COLO668 (cell line): ENCODE results near the gene S100B.

Source experiments
- DNase-seq: peaks from one replicate; lab custom pipeline; 2025; ENCODE audit not compliant: unreplicated experiment; lab: John Stamatoyannopoulos, UW

Gene S100B

GRCh38 chr21:46628868-46629267 is 24.0 kb upstream of the S100B start:
- no peak for DNase-seq

GRCh38 chr21:46627726-46628125 is 22.8 kb upstream of the S100B start:
- DNase-seq: no peak

- DNase-seq: no peak
These were observed 22.2 kb upstream of the S100B start for GRCh38 chr21:46626975-46627501.

- DNase-seq: no peak
These were observed 21.7 kb upstream of the S100B start for GRCh38 chr21:46626536-46626935.

GRCh38 chr21:46625759-46626158 is 20.9 kb upstream of the S100B start:
- no peak for DNase-seq

- no peak for DNase-seq
These were observed 19.2 kb upstream of the S100B start for GRCh38 chr21:46624050-46624449.

- DNase-seq: no peak
These were observed 17.3 kb upstream of the S100B start for GRCh38 chr21:46622226-46622625.

GRCh38 chr21:46621457-46622182 is 16.7 kb upstream of the S100B start:
- DNase-seq: no peak

- no peak for DNase-seq
These were observed 16.0 kb upstream of the S100B start for GRCh38 chr21:46620846-46621245.

GRCh38 chr21:46619846-46620245 is 15.0 kb upstream of the S100B start:
- no peak for DNase-seq

GRCh38 chr21:46618738-46619379 is 14.0 kb upstream of the S100B start:
- no peak for DNase-seq

GRCh38 chr21:46617267-46618051 is 12.6 kb upstream of the S100B start:
- DNase-seq: no peak

- no peak for DNase-seq
These were observed 11.8 kb upstream of the S100B start for GRCh38 chr21:46616656-46617055.

GRCh38 chr21:46616050-46616449 is 11.2 kb upstream of the S100B start:
- no peak for DNase-seq

GRCh38 chr21:46613391-46613790 is 8.5 kb upstream of the S100B start:
- DNase-seq: no peak

GRCh38 chr21:46610018-46610701 is 5.3 kb upstream of the S100B start:
- no peak for DNase-seq

GRCh38 chr21:46608672-46609111 is 3.8 kb upstream of the S100B start:
- no peak for DNase-seq

GRCh38 chr21:46607636-46608035 is 2.8 kb upstream of the S100B start:
- no peak for DNase-seq

- no peak for DNase-seq
These were observed 1.5 kb upstream of the S100B start for GRCh38 chr21:46606427-46606813.

GRCh38 chr21:46605767-46606426 is 1.0 kb upstream of the S100B start:
- DNase-seq: no peak
